WTC11 (cell line): ENCODE data around the gene SRP14. TPM values are rescaled to one million over a fixed set of nuclear protein-coding genes. Genes with fewer than 3 reads are reported as not detected.

Source experiments
- ATAC-seq: fragments of 200-7000 bp; cut with Tn5 transposase; 2 replicates; pipeline ENCODE4 v1.10.0; 2021; ENCODE audit warnings: mild to moderate bottlenecking, moderate library complexity
- CTCF ChIA-PET: fragments of 300-600 bp; sonication (Branson Sonifier 250); formaldehyde crosslinking; loops from one replicate; lab custom pipeline; 2021; ENCODE audit warnings: antibody characterized with exemption; lab: Charles Lee
- POLR2A ChIA-PET: fragments of 350-600 bp; sonication (Branson Sonifier 250); formaldehyde crosslinking; loops from one replicate; lab custom pipeline; 2021; ENCODE audit warnings: antibody characterized with exemption; lab: Charles Lee
- DNase-seq: peaks from one replicate; pipeline ENCODE4 v3.0.0; 2021; ENCODE audit warnings: low spot score
- H3K27ac Mint-ChIP-seq: 2 replicates; pipeline ENCODE4 v1.8.0; 2021; ENCODE audit warnings: mixed read lengths
- H3K27me3 Mint-ChIP-seq: 2 replicates; pipeline ENCODE4 v1.8.0; 2021; ENCODE audit warnings: low read depth, mild to moderate bottlenecking, moderate library complexity, mixed read lengths
- H3K36me3 Mint-ChIP-seq: 2 replicates; pipeline ENCODE4 v1.8.0; 2021; ENCODE audit warnings: mixed read lengths
- H3K4me1 Mint-ChIP-seq: 2 replicates; pipeline ENCODE4 v1.8.0; 2022; ENCODE audit warnings: mixed read lengths
- H3K4me3 Mint-ChIP-seq: 2 replicates; pipeline ENCODE4 v1.8.0; 2021; ENCODE audit warnings: mild to moderate bottlenecking, moderate library complexity, mixed read lengths
- H3K9me3 Mint-ChIP-seq: 2 replicates; pipeline ENCODE4 v1.8.0; 2021; ENCODE audit warnings: mixed read lengths
- EMX1 ChIP-seq: fragments of 250-450 bp; sonication (Bioruptor Pico); IDR thresholded peaks from 2 replicates; pipeline ENCODE4 v1.8.0; 2021; ENCODE audit warnings: mild to moderate bottlenecking
- JUN ChIP-seq: sonication (generic); formaldehyde crosslinking; IDR thresholded peaks from 2 replicates; pipeline ENCODE4 v1.8.0; 2023; ENCODE audit warnings: mild to moderate bottlenecking, missing genetic modification reagents
- MYBL2 ChIP-seq: sonication (generic); formaldehyde crosslinking; IDR thresholded peaks from 2 replicates; pipeline ENCODE4 v1.8.1; 2023; ENCODE audit warnings: mild to moderate bottlenecking, moderate library complexity, missing genetic modification reagents
- NR3C1 ChIP-seq: sonication (generic); formaldehyde crosslinking; conservative IDR thresholded peaks from 2 replicates; pipeline ENCODE4 v1.8.1; 2023; ENCODE audit warnings: low read depth, mild to moderate bottlenecking, missing genetic modification reagents
- PRRX2 ChIP-seq: fragments of 250-450 bp; sonication (Bioruptor Pico); IDR thresholded peaks from 2 replicates; pipeline ENCODE4 v1.8.0; 2021; ENCODE audit warnings: mild to moderate bottlenecking
- SMAD3 ChIP-seq: sonication (generic); formaldehyde crosslinking; IDR thresholded peaks from 2 replicates; pipeline ENCODE4 v1.8.0; 2022; ENCODE audit warnings: missing genetic modification reagents, mild to moderate bottlenecking, borderline replicate concordance
- TEAD4 ChIP-seq: sonication (generic); formaldehyde crosslinking; IDR thresholded peaks from 2 replicates; pipeline ENCODE4 v1.8.0; 2022; ENCODE audit warnings: mild to moderate bottlenecking, missing genetic modification reagents
- total RNA-seq: library from RNA; stranded (reverse); gene quantifications from 3 replicates; pipeline ENCODE4 v1.2.3, GENCODE V29; 2021
- TF ChIP-seq, protein P1 (sequence below): fragments of 250-450 bp; sonication (Bioruptor Pico); IDR thresholded peaks from 2 replicates; pipeline ENCODE4 v1.9.0; 2021; ENCODE audit warnings: mild to moderate bottlenecking, borderline replicate concordance
- TF ChIP-seq, protein P2 (sequence below): fragments of 250-450 bp; sonication (Bioruptor Pico); conservative IDR thresholded peaks from 2 replicates; pipeline ENCODE4 v1.9.0; 2021; ENCODE audit warnings: mild to moderate bottlenecking
- TF ChIP-seq, protein P3 (sequence below): sonication (generic); formaldehyde crosslinking; IDR thresholded peaks from 2 replicates; pipeline ENCODE4 v1.8.0; 2022; ENCODE audit warnings: mild to moderate bottlenecking, missing genetic modification reagents
- TF ChIP-seq, protein P4 (sequence below): sonication (generic); formaldehyde crosslinking; IDR thresholded peaks from 2 replicates; pipeline ENCODE4 v1.8.1; 2022; ENCODE audit warnings: mild to moderate bottlenecking, moderate library complexity, missing genetic modification reagents
- TF ChIP-seq, protein P5 (sequence below): sonication (generic); formaldehyde crosslinking; IDR thresholded peaks from 2 replicates; pipeline ENCODE4 v1.8.0; 2022; ENCODE audit warnings: mild to moderate bottlenecking, missing genetic modification reagents

The SRP14 gene
- total RNA-seq, 1 experiment from 2014 or later, result 190 TPM

DNA sequence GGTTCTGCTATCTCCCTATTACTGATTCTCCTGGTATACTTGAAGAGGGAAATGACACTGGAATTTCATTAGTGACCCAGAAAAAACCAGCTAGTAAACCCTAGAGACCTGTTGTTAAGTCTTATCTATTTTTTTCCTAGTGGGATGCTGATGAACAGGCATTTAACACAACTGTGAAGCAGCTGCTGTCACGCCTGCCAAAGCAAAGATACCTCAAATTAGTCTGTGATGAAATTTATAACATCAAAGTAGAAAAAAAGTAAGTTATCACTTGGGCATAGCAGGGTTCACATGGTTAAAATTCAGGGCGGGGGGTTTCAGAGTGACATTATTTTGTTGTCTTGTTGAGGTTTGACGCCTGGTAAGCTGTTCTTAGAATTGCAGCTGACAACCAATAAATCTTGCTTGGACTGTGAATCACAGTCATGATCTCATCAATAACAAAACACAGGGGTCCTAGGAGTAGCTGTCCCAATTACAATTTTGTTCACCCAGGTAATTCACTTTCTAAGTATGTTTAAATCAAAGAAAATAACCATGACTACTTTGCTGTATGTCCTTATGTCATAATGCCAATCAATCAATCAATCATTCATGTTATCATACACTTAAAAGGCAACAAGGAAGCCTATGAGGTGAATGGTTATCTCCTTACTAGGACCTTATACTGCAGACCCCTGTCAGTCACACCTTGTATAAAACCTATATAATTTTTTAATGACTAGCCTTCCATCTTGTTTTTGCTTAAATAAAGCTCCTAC lies 4.6 kb downstream of the SRP14 start (continued):
- no peak for TF ChIP-seq TEAD4 (CRISPR knock-in tag)
- TF ChIP-seq JUN (CRISPR knock-in tag), result no peak
- TF ChIP-seq, all 79 proteins: peak for 0

DNA sequence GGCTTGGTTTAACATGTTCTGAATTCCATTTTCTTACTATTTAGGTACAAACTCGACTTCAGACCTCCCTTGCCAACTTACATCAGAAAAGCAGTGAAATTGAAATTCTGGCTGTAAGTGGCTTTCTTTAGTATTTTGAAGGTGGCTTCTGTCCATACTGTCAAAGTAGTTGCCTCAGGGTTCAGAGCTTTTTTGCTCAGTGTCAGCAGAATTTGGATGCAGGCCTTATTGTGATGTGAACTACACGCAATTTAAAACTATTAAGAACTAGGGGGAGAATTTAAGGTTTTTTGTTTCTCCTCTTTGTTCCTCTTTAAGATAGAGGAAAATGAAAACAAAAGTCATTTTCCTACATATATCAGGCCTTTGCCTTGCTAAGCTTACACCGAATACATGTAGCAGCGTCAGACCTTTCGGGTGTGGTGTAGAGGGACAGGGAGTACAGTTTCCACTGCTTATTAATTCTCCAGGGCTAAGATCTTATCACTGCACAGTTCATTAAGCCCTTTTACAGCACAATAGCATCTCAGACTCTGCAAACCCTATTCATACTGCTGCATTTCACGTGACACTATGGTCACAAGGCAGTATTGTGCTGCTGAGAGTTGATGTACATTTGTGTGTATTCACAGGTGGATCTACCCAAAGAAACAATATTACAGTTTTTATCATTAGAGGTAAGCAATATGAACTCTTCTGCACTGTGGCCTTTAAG lies 6.7 kb downstream of the SRP14 start:
- Mint-ChIP-seq H3K4me3 (no peak overlapping the region), H3K9me3 (no peaks in the 10 kb centered on the region), H3K27me3 (no peaks in the 10 kb centered on the region), H3K36me3 (peaks cover 64% of the 10 kb centered on the region), H3K27ac (no peak overlapping the region)
- CTCF ChIA-PET, result interaction anchor here (0.9 to 1.3 kb wide), 3 partner anchors 14 to 263 kb away, joined by 3 to 11 read pairs (median 3); no protein-coding TSS in a partner anchor
- ATAC-seq (no peak), DNase-seq (no peak)
- TF ChIP-seq, protein P1, sequence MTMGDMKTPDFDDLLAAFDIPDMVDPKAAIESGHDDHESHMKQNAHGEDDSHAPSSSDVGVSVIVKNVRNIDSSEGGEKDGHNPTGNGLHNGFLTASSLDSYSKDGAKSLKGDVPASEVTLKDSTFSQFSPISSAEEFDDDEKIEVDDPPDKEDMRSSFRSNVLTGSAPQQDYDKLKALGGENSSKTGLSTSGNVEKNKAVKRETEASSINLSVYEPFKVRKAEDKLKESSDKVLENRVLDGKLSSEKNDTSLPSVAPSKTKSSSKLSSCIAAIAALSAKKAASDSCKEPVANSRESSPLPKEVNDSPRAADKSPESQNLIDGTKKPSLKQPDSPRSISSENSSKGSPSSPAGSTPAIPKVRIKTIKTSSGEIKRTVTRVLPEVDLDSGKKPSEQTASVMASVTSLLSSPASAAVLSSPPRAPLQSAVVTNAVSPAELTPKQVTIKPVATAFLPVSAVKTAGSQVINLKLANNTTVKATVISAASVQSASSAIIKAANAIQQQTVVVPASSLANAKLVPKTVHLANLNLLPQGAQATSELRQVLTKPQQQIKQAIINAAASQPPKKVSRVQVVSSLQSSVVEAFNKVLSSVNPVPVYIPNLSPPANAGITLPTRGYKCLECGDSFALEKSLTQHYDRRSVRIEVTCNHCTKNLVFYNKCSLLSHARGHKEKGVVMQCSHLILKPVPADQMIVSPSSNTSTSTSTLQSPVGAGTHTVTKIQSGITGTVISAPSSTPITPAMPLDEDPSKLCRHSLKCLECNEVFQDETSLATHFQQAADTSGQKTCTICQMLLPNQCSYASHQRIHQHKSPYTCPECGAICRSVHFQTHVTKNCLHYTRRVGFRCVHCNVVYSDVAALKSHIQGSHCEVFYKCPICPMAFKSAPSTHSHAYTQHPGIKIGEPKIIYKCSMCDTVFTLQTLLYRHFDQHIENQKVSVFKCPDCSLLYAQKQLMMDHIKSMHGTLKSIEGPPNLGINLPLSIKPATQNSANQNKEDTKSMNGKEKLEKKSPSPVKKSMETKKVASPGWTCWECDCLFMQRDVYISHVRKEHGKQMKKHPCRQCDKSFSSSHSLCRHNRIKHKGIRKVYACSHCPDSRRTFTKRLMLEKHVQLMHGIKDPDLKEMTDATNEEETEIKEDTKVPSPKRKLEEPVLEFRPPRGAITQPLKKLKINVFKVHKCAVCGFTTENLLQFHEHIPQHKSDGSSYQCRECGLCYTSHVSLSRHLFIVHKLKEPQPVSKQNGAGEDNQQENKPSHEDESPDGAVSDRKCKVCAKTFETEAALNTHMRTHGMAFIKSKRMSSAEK, result no peak
- no peak for TF ChIP-seq PRRX2 (CRISPR knock-in tag)
- TF ChIP-seq, protein P2, sequence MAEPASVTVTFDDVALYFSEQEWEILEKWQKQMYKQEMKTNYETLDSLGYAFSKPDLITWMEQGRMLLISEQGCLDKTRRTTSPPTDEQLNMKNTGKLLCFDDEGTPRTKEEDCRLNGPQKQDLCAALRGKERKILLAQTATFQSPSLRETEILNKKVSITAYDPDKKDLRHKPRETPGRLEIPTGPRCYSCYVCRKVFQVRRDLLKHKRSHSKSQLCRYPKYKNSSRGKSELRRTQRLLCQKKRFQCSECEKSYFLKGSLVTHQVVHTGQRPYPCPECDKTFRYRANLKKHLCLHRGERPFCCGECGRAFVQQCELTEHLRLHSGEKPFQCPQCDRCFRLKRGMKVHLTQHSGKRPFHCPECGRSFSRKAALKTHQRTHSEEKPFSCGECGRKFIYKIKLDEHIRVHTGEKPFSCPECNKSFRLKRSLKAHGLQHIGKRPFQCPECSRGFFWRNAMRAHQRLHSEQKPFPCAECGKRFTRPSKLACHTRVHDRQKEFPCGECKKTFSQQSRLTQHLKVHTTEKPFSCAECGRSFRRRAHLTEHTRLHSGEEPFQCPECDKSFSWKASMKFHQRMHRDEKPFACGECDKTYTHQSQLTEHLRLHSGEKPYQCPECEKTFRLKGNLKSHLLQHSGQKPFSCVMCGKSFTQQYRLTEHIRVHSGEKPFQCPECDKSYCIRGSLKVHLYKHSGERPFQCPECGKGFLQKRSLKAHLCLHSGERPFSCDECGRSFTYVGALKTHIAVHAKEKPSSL (CRISPR knock-in tag), result no peak
- no peak for TF ChIP-seq EMX1 (CRISPR knock-in tag)
- TF ChIP-seq, protein P3, sequence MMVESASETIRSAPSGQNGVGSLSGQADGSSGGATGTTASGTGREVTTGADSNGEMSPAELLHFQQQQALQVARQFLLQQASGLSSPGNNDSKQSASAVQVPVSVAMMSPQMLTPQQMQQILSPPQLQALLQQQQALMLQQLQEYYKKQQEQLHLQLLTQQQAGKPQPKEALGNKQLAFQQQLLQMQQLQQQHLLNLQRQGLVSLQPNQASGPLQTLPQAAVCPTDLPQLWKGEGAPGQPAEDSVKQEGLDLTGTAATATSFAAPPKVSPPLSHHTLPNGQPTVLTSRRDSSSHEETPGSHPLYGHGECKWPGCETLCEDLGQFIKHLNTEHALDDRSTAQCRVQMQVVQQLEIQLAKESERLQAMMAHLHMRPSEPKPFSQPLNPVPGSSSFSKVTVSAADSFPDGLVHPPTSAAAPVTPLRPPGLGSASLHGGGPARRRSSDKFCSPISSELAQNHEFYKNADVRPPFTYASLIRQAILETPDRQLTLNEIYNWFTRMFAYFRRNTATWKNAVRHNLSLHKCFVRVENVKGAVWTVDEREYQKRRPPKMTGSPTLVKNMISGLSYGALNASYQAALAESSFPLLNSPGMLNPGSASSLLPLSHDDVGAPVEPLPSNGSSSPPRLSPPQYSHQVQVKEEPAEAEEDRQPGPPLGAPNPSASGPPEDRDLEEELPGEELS, result no peak
- no peak for TF ChIP-seq MYBL2
- TF ChIP-seq SMAD3 (CRISPR knock-in tag), result no peak
- TF ChIP-seq NR3C1, result no peak
- TF ChIP-seq, protein P4, sequence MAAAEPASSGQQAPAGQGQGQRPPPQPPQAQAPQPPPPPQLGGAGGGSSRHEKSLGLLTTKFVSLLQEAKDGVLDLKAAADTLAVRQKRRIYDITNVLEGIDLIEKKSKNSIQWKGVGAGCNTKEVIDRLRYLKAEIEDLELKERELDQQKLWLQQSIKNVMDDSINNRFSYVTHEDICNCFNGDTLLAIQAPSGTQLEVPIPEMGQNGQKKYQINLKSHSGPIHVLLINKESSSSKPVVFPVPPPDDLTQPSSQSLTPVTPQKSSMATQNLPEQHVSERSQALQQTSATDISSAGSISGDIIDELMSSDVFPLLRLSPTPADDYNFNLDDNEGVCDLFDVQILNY, result no peak
- TF ChIP-seq, protein P5, sequence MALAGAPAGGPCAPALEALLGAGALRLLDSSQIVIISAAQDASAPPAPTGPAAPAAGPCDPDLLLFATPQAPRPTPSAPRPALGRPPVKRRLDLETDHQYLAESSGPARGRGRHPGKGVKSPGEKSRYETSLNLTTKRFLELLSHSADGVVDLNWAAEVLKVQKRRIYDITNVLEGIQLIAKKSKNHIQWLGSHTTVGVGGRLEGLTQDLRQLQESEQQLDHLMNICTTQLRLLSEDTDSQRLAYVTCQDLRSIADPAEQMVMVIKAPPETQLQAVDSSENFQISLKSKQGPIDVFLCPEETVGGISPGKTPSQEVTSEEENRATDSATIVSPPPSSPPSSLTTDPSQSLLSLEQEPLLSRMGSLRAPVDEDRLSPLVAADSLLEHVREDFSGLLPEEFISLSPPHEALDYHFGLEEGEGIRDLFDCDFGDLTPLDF, result no peak
- no peak for TF ChIP-seq TEAD4 (CRISPR knock-in tag)
- TF ChIP-seq, all 79 proteins: peak for 0
- peaks cover under 1% of the 10 kb centered on the region; the same call in 1 of the 2 replicates for H3K4me1 Mint-ChIP-seq
- POLR2A ChIA-PET, result interaction anchor here (0.7 kb wide), 1 partner anchor 144 kb away, joined by 3 read pairs; no protein-coding TSS in a partner anchor
